KMS-11 (cell line): ENCODE measurements around the gene BRF1.

Experiments used
- H2AFZ ChIP-seq: fragments of 200-600 bp; sonication (generic); 2 replicates; pipeline ENCODE4 v1.6.1; 2016; ENCODE audit warnings: antibody characterized with exemption, mixed run types, low read depth
- H3K27ac ChIP-seq: fragments of 200-600 bp; sonication (generic); 2 replicates; pipeline ENCODE4 v1.6.1; 2016; ENCODE audit warnings: mild to moderate bottlenecking, mixed run types
- H3K27me3 ChIP-seq: fragments of 200-600 bp; sonication (generic); 2 replicates; pipeline ENCODE4 v1.6.1; 2017; ENCODE audit warnings: mild to moderate bottlenecking, low read depth, mixed run types, moderate library complexity; ENCODE audit not compliant: insufficient read depth
- H3K36me3 ChIP-seq: fragments of 200-600 bp; sonication (generic); 2 replicates; pipeline ENCODE4 v1.6.1; 2017; ENCODE audit warnings: mild to moderate bottlenecking, mixed run types; ENCODE audit not compliant: insufficient read depth
- H3K4me1 ChIP-seq: fragments of 200-600 bp; sonication (generic); 2 replicates; pipeline ENCODE4 v1.6.1; 2016; ENCODE audit warnings: mild to moderate bottlenecking, low read depth, mixed run types; ENCODE audit not compliant: poor library complexity, severe bottlenecking
- H3K4me2 ChIP-seq: fragments of 200-600 bp; sonication (generic); 2 replicates; pipeline ENCODE4 v1.7.0; 2016; ENCODE audit warnings: mild to moderate bottlenecking, mixed run types
- H3K4me3 ChIP-seq: fragments of 200-600 bp; sonication (generic); IDR thresholded peaks from 2 replicates; pipeline ENCODE4 v1.6.1; 2017; ENCODE audit warnings: low read depth, low read length, mixed read lengths; ENCODE audit not compliant: insufficient read depth
- H3K79me2 ChIP-seq: fragments of 200-600 bp; sonication (generic); 2 replicates; pipeline ENCODE4 v1.6.1; 2016; ENCODE audit warnings: low read depth, mixed run types; ENCODE audit not compliant: insufficient read depth
- H3K9ac ChIP-seq: fragments of 200-600 bp; sonication (generic); 2 replicates; pipeline ENCODE4 v1.6.1; 2016; ENCODE audit warnings: mild to moderate bottlenecking, mixed run types
- H4K20me1 ChIP-seq: fragments of 200-600 bp; sonication (generic); 2 replicates; pipeline ENCODE4 v1.6.1; 2016; ENCODE audit warnings: mild to moderate bottlenecking, mixed run types; ENCODE audit not compliant: insufficient read depth
- CTCF ChIP-seq: fragments of 200-600 bp; sonication (generic); conservative IDR thresholded peaks from 2 replicates; pipeline ENCODE4 v1.6.1; 2017; ENCODE audit warnings: low read depth, mild to moderate bottlenecking, antibody characterized with exemption, low read length, moderate library complexity, mixed read lengths

The BRF1 gene

DNA sequence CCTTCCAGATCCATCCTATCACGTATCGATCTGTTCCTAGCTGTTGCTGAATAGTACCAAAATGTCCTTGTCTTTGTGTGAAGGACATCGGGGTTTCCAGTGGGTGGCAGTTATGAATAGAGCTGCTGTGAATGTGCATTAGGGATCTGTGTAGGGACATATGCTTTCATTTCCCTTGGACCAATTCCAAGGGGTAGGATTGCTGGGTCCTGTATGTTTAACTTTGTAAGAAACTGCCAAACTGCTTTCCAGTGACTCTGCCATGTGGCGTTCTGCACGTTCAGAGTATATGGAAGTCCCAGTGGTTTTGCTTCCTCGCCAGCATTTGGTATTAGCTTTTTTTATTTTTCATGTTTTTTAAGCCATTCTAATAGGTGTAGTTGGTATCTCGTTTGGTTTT, 42.4 kb upstream of the BRF1 start:
- H3K4me3 ChIP-seq: no peak overlapping the region
- TF ChIP-seq CTCF: no peak
- peaks cover 37% of the 10 kb centered on the region for H3K4me1 ChIP-seq
- no peak overlapping the region for H3K4me2 ChIP-seq
- H3K9ac ChIP-seq: no peak overlapping the region
- no peaks in the 10 kb centered on the region; the same call in 1 of the 2 replicates for H3K79me2 ChIP-seq
- H4K20me1 ChIP-seq: no peaks in the 10 kb centered on the region; the same call in 1 of the 2 replicates
- H3K27ac ChIP-seq: no peak overlapping the region
- no peak overlapping the region for H2AFZ ChIP-seq
- H3K27me3 ChIP-seq: no peaks in the 10 kb centered on the region
- H3K36me3 ChIP-seq: no peaks in the 10 kb centered on the region

- Histone ChIP-seq H3K27me3 (no peaks in the 10 kb centered on the region), H3K9ac (peak overlapping the region; percentile 39; the same call in 1 of the 2 replicates)
These were observed 40.3 kb upstream of the BRF1 start for GRCh38 chr14:105340821-105341733.

DNA sequence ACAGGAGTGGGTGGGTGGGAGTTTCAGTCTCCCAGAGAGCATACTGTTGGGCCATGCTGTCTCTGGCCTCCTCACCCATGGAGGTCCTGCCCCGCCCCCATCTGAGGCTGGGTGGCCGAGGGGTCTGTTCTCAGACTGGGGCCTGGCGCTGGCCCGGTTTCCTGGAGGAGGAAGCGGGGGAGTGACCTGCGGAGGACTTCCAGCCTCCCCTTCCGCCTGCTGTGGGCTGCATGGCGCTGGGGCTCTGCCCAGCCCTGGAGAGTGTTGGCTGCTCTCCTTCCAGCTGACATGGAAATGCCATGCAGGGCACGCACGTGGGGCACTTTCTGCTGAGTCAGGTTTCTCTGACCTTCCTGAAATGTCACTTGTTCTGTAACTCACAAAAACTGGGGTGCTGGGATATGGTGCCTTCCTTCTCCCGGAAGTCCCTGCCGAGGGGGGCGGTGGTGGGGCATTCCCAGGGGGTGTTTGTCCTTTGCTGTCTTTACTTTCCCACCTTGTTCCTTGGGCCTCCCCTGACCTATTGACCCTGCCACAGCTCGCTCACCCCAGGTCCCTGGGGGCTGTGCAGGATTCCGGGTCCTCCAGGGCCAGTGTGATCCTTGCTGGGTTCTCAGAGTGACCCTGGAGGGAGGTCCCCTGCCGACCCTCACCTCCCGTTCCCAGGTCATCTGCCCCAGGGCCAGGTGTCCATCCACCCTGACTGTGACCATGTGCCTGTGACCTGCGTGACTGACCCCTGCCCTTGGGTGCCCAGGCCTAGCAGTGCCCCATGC, 37.4 kb upstream of the BRF1 start:
- Histone ChIP-seq H3K27ac (no peak overlapping the region), H3K4me3 (no peak overlapping the region), H2AFZ (no peak overlapping the region), H3K4me1 (peaks cover 37% of the 10 kb centered on the region), H4K20me1 (no peaks in the 10 kb centered on the region; the same call in 1 of the 2 replicates), H3K27me3 (no peaks in the 10 kb centered on the region), H3K4me2 (no peak overlapping the region), H3K79me2 (no peaks in the 10 kb centered on the region), H3K36me3 (no peaks in the 10 kb centered on the region), H3K9ac (no peak overlapping the region)
- TF ChIP-seq CTCF: no peak

More at GRCh38 chr14:105340821-105341733, 40.3 kb upstream of the BRF1 start:
- no peak overlapping the region for H3K4me3 ChIP-seq
- H3K27ac ChIP-seq: peak overlapping the region; percentile 74
- TF ChIP-seq CTCF: no peak
- no peaks in the 10 kb centered on the region; the same call in 1 of the 2 replicates for H3K79me2 ChIP-seq
- H3K4me1 ChIP-seq: peaks cover 37% of the 10 kb centered on the region
- H3K36me3 ChIP-seq: no peaks in the 10 kb centered on the region
- peak overlapping the region; percentile 81 for H3K4me2 ChIP-seq
- H2AFZ ChIP-seq: peak overlapping the region; percentile 12; the same call in 1 of the 2 replicates
- no peaks in the 10 kb centered on the region; the same call in 1 of the 2 replicates for H4K20me1 ChIP-seq

GRCh38 chr14:105337433-105337832, 36.6 kb upstream of the BRF1 start:
- Histone ChIP-seq H3K4me2 (no peak overlapping the region), H3K27me3 (no peaks in the 10 kb centered on the region), H3K27ac (no peak overlapping the region), H4K20me1 (no peaks in the 10 kb centered on the region; the same call in 1 of the 2 replicates), H3K4me3 (no peak overlapping the region), H3K79me2 (no peaks in the 10 kb centered on the region), H2AFZ (no peak overlapping the region), H3K4me1 (peaks cover 36% of the 10 kb centered on the region), H3K9ac (no peak overlapping the region), H3K36me3 (no peaks in the 10 kb centered on the region)
- no peak for TF ChIP-seq CTCF
